Activated CD4-positive, alpha-beta T cell treated with anti-CD3 and anti-CD28 coated beads for 4 hours (primary cell): ENCODE results near the gene FOXP3.

Source experiments
- DNase-seq, 2 donors: peaks; one replicate each; pipeline ENCODE4 v3.0.0-alpha.2; 2020

The FOXP3 gene

DNA sequence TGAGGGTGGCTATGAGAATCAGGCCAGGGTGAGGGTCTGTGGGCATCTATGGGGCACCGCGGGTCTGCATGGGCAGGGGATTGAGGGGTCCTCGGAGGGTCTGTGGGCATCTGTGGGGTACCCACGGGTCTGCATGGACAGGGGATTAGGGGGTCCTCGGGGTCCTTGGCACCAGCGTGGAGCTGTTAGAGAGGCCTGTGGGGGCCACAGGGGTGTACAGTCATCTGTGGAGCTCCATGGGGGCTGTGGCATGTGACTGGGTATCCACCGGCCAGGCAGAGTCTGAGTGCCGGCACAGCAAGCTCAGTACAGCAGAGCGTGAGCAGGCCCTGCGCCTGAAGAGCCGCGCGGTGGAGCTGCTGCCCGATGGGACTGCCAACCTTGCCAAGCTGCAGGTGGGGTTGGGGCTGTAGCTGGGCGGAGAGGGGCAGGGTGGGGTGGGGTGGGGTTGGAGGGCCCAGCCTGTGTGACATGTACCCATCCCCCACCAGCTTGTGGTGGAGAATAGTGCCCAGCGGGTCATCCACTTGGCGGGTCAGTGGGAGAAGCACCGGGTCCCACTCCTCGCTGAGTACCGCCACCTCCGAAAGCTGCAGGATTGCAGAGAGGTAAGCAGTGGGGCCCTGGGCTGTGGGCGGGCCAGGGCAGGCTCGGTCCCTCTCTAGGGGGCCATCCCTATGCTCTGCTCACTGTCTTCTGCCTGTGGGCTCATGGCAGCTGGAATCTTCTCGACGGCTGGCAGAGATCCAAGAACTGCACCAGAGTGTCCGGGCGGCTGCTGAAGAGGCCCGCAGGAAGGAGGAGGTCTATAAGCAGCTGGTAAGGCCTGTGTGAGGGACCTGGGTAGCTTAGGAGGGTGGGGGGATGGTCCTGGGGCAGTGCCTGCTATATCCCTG is 16.3 kb downstream of the FOXP3 start:
- DNase-seq = no peak

DNA sequence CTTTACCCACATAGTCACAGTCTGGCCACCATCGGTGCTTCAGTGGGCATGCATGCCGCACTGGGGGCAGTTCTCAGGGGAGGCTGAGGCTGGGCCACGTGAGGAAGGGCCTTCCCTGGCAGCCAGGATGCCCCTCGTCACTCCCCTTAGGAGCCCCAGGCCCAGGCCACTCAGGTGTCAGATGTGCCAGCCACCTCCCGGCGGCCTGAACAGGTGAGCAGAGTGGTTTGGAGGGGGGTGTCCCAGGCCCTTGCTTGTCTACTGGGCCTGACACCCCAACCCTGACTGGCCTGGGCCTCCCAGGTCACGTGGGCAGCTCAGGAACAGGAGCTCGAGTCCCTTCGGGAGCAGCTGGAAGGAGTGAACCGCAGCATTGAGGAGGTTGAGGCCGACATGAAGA is 17.2 kb downstream of the FOXP3 start:
- no peak for DNase-seq

GRCh38 chrX:49246541-49246940 is 18.0 kb downstream of the FOXP3 start:
- DNase-seq = no peak

DNA sequence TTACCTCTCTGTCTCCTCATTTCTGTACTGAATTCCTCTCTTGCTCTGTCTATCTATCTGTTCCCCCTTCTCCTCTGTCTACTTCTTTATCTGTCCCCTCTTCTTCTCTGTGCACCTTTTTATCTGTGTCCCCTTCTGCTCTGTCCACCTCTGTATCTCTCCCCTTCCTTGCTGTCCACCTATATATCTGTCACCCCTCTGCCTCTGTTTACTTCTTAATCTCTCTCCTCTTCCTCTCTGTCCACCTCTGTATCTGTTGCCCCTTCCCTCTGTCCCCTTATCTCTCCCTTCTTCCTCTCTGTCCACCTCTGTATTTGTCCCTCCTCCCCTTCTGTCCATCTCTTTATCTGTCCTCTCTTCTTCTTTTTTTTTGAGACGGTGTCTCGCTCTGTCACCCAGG is 20.3 kb downstream of the FOXP3 start:
- no peak for DNase-seq

GRCh38 chrX:49243166-49243565 is 21.3 kb downstream of the FOXP3 start:
- DNase-seq = no peak

- DNase-seq = no peak
Measured at GRCh38 chrX:49242545-49243066, 21.9 kb downstream of the FOXP3 start.

DNA sequence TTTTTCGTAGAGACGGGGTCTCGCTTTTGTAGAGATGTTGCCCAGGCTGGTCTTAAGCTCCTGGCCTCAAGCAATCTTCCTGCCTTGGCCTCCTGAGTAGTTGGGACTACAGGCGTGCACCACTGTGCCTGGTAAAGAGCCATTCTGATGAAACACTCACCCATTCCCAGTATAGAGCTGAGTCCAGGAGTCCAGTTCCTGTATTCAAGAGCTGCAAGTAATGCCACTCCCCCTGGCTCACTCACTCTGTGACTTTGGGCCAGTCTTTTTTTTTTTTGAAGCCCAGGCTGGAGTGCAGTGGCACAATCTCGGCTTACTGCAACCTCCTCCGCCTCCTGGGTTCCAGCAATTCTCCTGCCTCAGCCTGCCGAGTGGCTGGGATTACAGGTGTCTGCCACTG is 25.8 kb downstream of the FOXP3 start:
- DNase-seq = no peak

DNA sequence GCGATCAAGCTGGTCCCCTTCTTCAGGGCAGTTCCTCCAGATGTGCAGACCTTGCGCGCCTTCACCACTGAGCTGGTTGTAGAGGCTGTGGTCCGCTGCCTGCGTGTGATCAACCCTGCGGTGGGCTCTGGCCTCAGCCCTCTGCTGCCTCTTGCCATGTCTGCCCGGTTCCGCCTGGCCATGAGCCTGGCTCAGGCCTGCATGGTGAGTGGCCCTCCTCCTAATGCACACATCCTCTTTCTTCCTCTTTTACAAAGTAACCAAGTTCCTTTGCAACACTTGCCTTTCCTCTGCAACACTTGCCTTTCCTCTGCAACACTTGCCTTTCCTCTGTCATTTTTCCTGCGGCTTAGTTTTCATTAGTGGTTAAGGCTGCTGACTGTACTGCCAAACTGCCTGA is 27.4 kb downstream of the FOXP3 start:
- no peak for DNase-seq

DNA sequence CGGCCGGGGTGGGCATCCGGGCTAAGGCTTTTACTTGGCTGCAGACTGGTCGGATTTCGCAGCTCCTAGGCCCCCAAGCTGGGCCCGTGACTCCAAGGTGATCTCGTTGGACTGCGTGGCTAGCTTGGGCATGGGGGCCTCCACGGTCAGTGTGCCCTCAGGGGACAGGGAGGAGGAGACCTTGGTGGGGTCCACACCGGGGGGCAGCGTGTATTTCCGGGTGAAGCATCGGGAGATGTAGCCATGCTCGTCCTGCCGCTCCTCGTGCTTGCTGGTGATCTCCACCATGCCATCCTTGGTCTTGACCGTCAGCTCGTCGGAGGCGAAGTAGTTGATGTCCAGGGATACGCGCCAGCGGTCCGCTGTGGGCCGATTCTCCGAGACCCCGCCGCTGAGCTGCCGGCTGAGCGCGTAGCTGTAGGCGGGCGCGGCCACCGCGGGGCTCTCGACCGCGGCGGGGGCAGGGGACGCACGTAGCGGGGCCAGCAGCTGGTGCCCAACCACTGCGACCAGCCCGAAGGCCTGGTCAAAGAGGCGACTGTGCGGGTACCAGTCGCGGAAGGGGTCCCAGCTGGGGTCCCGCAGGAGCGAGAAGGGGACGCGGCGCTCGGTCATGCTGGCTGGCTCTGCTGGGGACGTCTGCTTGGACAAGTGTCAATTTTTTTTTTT is 30.5 kb downstream of the FOXP3 start:
- no peak for DNase-seq

GRCh38 chrX:49233176-49233575 is 31.3 kb downstream of the FOXP3 start, which contains the start of gene CACNA1F:
Gene CACNA1F, minus strand, starts transcription at chrX:49233340. Its CDS starts 31 bp downstream, at chrX:49233309.
- DNase-seq = no peak

- no peak for DNase-seq
Measured at GRCh38 chrX:49232525-49232924, 32.0 kb downstream of the FOXP3 start.

DNA sequence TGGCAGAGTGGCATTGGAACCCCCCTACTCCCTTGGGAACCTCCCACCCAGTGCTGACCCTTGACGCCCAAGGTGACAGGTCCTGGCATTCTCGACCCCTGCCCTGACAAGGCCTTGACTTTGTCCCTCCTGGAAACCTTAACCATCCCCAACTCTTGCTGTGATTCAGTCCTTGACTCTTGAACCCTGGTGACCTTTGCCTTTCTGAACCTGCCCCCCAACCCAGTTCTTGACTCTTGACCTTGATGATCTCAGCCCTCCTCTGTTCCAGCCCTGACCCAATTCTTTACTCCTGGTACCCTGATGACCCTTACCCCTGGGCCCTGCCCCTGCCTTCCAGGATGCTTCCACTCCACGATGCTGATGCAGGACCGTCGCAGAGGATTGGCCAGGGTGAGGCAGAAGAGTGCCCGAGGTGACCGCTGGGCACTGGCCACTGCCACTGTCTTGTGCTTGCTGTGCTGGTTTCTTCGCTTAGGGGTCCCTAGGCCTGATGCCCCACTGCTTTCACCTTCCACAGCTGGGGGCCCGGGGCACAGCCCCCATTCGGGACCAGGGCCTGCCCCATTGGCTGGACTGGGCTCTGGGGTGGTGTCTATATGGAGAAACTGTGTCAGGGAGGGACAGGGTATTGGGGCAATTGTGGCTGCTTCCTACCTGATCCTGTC is 33.0 kb downstream of the FOXP3 start:
- no peak for DNase-seq

DNA sequence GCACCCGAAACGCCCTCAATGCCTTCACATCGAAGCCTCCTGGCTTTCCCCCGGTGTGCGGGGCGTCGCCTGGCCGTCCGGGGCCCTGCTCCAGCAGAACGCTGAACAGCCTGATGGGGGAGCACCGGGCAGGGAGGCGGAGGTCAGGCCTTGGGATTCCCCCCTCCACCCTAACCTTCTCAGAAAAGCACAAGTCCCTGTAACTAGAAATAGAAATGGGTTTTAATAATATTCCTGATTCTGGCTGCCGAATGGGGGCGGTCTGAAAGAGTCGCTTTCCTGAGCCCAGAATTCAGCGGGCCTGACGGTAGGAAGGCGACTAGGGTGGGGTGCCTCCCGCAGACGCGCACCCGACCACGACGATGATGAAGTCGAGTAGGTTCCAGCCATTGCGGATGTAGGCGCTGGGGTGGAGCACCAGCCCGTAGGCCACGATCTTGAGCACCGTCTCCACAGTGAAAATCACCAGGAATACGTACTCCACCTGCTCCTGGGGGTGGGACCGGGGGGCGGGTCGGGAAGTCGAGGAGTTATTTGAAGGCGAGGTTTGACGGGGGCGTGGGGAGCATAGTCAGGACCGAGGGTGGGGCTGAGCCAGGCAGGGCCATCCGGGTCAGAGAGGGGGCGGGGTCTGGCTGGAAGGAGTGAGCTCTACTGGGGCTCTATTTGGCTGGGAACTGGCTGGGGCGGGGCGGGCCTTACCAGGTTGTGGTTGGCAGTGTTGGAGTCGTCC is 33.8 kb downstream of the FOXP3 start:
- DNase-seq = peak; percentile 41 to 45

DNA sequence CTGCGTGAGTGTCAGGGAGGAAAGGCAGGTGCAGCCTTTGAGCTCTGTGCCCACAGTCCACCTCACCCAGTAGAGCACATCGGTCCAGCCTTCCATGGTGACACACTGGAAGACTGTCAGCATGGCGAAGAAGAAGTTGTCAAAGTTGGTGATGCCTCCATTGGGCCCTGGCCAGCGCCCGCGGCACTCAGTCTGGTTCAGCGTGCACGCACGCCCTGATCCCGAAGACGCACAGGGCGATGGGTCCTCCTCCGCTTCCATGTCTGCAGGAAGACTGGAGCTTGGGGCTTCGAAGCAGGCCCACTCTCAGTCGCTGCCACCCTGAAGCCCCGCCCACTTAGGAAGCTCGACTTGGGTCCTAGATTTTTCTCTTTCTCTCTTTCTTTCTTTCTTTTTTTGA is 36.3 kb downstream of the FOXP3 start:
- DNase-seq = no peak

GRCh38 chrX:49227726-49228125 is 36.8 kb downstream of the FOXP3 start:
- no peak for DNase-seq

DNA sequence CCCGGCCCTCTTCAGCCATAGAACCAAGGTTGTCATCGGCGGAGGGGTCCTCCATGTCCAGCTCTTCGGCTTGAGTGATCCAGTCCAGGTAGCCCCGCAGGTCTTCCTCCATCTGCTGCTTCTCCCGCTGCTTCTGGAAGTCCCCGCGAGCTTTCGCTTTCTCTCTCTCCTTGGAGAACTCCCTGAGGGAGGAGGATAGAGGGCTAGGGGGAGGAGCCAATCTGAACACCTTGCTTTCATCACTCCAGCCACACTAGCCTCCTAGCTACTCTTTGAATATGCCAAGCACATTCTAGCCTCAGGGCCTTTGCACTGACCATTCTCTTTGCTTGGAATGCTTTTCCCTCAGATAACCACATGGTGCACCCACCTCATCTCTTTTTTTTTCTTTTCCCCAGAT is 37.6 kb downstream of the FOXP3 start:
- DNase-seq = no peak

DNA sequence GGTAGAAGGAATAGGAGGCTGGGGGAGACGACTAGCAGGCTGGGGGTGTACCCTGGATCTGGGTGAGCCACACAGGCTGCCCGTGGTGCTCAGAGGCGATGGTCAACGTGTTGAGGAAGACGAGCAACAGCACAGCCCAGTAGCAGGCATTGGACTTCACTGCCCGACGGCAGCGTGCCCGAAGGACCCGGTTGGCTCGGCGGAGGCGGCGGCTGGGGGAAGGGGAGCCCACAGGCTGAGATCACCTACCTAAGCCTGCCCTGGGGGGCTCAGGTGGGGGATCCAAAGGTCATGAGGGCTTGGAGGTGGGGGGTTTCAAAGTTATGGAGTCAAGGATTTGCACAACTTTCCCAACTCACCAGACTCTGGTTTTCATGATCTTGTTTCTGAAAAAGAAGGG is 38.7 kb downstream of the FOXP3 start:
- no peak for DNase-seq

DNA sequence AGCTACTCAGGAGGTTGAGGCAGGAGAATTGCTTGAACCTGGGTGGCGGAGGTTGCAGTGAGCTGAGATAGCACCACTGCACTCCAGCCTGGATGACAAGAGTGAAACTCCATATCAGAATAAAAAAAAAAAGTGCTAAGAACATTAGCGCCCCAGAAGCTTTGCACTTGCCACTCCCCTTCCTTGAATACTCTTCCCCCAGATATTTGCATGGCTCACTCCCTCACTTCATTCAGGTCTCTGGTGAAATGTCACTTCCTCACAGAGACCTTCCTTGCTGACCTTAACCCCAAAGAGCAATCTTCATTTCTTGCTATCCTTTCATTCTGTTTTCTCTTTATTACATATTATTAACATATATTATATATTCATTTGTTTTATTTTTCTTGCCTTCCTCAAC is 42.6 kb downstream of the FOXP3 start:
- no peak for DNase-seq

- DNase-seq = no peak
Measured at GRCh38 chrX:49220100-49220499, 44.4 kb downstream of the FOXP3 start.

GRCh38 chrX:49214996-49215526 is 49.4 kb downstream of the FOXP3 start:
- DNase-seq = no peak

GRCh38 chrX:49214416-49214815 is 50.1 kb downstream of the FOXP3 start:
- DNase-seq = no peak

GRCh38 chrX:49212861-49213260 is 51.6 kb downstream of the FOXP3 start:
- no peak for DNase-seq

- DNase-seq = no peak
Measured at GRCh38 chrX:49212209-49212608, 52.3 kb downstream of the FOXP3 start.
